ENCODE results near the gene KRTAP1-4.
"Not testable (repeated sequence)": the region's sequence is repeated elsewhere in the genome, so short reads cannot be mapped to it uniquely, and the experiment has no call there.

- not testable (repeated sequence) for TF ChIP-seq CTCF (IDR thresholded peaks at IDR 0.05 in 4 of 5, conservative IDR thresholded peaks at IDR 0.05 in 1 of 5); POLR2A (IDR thresholded peaks at IDR 0.05)
Measured at GRCh38 chr17:41034346-41034935, 4.4 kb upstream of the KRTAP1-4 start, which contains the start of gene KRTAP1-3.

All from gastrocnemius medialis (tissue), 4 donors.